Measurements from ENCODE around the gene HACL1. TPM values are rescaled to one million over a fixed set of nuclear protein-coding genes. Genes with fewer than 3 reads are reported as not detected.
"Not testable (repeated sequence)": the region's sequence is repeated elsewhere in the genome, so short reads cannot be mapped to it uniquely, and the experiment has no call there.

HACL1 gene
- polyA plus RNA-seq, 3 donors: 19.9 to 26.4 (median 24.9) TPM

DNA sequence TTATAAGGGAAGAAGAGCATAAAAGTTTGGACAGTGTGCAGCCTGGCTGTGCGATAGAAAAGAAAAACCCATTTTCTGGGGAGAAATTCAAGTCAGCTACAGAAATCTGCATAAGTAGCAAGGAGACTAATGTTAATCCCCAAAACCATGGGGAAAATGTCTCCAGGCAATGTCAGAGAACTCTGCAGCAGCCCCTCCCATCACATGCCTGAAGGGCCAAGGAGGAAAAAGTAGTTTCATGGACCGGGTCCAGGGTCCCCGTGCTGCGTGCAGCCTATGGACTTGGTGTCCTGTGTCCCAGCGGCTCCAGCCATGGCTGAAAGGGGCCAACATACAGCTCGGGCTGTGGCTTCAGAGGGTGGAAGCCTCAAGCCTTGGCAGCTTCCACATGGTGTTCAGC lies 51.5 kb downstream of the HACL1 start:
- no peak for DNase-seq (ENCODE audit: extremely low read depth in 1 of 11, low read depth in 9 of 11, low spot score in 4 of 11)

- DNase-seq (ENCODE audit: extremely low read depth in 1 of 11, low read depth in 9 of 11, low spot score in 4 of 11): no peak
Observed at GRCh38 chr3:15542614-15543013, 58.8 kb downstream of the HACL1 start.

DNA sequence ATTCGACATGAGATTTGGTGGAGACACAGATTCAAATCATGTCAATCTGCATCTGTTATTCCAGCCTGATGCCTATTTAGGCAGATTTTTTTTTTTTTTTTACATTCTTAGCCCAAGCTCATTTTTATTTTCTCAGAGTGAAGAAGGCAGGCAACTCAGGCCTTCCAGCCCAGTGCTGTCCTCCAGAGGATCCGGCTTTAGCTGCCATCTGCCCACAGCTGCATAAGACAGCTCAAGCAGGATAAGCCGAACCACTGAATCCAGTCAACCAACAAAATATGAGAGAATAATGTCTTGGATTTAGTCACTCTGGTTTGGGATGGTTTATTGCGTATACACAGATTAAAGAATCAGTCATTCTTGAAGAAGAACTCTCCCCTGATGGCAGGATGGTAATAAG lies 60.0 kb downstream of the HACL1 start:
- no peak for DNase-seq (ENCODE audit: extremely low read depth in 1 of 11, low read depth in 9 of 11, low spot score in 4 of 11)

DNA sequence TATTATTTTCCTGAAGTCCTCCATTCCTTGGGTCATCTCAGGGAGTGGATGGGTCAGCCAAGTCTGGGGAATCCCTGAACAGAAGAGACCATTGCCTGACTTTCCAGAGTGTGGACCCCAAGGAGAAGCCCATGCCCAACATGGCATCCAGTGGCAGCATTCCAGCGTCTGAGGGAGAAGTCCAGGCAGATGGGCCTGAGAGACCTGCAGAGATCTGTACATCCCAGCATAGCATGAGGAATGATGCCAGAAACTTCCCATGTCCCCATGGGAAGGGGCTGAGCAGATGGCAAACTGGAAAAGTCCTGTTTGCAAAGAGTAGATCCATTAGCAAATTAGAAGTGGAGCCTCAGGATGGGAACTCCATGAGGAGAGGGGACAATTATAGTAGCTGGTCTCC lies 62.3 kb downstream of the HACL1 start:
- DNase-seq (ENCODE audit: extremely low read depth in 1 of 11, low read depth in 9 of 11, low spot score in 4 of 11): no peak

DNA sequence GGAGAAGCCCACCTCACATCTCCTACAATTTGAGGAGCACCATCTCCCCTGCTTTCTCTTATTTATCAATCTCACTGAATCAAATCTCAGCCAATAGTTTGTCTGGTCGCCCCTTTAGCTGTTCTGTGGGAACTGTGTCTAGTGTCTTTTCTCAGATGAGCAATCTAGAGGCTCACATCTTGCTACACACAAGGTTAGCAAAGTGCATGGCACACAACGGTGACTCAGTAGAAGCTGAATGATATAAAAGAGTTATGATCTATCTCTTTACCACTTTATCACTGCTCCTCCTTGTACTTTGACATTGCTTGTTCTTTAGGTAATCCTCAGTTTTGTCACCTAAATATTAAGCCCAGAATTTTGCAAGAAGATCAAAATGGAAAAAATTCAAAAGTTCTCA lies 63.0 kb downstream of the HACL1 start:
- no peak for DNase-seq (ENCODE audit: extremely low read depth in 1 of 11, low read depth in 9 of 11, low spot score in 4 of 11)

DNA sequence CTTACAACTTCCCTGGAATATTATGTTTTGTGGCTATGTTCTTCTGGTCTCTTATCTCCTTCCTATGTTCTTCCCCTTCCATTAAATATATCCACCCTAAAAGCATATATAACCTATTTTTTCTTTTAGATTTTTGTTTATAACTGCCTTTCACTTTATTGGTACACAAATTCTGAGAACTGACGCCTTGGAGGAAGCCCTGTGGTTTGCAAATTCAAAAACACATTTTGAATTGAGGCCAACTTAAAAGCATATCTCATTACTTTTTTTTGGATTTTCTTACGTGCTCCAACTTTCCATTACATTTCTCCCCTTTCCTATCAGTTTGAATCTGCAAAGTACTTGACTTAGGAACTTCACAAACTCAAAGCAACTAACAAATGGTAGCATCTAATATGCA lies 64.5 kb downstream of the HACL1 start:
- DNase-seq (ENCODE audit: extremely low read depth in 1 of 11, low read depth in 9 of 11, low spot score in 4 of 11): no peak

DNA sequence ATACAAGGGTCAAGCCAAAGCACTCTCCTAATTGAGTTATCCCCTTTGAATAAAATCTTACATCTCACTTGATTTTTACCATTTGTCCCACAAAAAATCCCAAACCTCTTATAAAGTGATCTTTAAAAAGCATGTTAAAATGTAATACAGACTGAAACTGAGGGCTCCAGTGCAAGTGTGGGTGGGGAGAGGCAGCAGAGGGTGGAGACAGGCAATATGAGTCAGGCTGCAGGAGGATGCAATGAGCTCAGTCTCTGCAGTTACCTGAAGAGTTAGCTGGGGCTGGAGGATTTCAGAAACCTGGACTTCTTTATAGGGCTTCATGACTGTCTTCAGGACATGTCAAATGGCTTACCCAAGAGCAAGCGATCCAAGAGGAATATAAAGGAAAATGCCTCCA lies 65.6 kb downstream of the HACL1 start:
- no peak for DNase-seq (ENCODE audit: extremely low read depth in 1 of 11, low read depth in 9 of 11, low spot score in 4 of 11)

DNA sequence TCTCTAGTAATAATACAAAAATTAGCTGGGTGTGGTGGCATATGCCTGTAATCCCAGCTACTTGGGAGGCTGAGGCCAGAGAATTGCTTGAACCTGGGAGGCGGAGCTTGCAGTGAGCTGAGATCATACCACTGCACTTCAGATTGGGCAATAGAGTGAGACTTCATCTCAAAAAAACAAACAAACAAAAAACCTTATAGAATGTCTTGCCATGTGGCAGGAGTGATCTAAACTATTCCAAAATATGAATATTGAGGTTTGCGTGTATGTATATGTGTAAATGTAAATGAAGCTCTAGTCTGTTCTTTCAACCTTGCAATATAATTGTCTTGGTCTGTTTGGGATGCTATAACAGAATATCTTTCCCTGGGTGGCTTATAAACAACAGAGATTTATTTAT lies 68.8 kb downstream of the HACL1 start:
- not testable (repeated sequence) for DNase-seq (ENCODE audit: extremely low read depth in 1 of 11, low read depth in 9 of 11, low spot score in 4 of 11)

DNA sequence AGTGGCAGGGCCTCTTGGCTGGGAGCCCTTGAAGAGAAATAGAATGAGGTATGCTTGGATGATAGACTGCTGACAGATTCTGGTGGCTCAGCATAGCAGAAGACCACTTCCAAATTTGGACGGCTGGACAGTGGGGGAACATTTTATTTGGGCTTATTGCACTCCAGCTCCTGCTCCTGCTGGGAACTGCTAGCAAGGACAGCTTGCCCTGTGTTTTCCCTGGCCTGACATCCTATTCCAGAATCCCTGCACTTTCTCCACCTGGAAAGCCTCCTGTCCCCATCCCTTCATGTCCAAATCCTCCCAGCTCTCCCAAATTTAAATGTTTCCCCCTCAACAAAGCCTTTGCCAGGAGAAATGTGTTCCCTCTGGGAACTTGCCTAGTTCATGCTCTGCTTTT lies 70.0 kb downstream of the HACL1 start:
- DNase-seq (ENCODE audit: extremely low read depth in 1 of 11, low read depth in 9 of 11, low spot score in 4 of 11): no peak

DNA sequence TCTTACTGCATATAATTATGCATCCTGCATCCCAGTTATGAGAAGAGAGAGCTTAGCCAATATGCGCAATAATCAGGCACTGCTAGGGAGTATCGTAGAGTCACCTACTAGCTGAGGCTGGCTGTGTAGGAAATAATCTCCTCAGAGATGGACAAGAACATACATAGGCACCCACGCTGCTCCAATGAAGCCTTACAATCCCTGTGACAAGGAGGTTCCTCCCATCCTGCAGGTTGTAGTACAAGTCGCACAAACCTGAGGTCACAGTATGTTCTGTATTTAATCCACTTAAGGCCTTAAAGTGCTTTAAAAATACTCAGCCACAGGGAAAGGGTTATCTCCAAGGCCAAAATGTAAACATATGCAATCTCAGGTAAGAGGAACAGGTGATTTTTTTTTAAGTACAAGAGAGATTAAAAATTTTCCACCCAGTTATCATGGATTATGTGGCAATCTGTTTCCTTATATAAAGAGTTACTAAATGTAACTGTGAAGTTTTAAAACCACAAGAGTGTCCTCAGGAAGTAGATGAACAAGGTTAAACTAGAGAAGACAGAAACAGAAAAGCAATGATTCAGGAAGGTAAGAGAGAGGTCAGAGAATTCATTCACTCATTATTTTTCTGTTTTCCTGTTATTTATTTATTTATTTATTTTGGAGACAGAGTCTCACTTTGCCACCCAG lies 72.4 kb downstream of the HACL1 start:
- no peak for DNase-seq (ENCODE audit: extremely low read depth in 1 of 11, low read depth in 9 of 11, low spot score in 4 of 11)

- DNase-seq (ENCODE audit: extremely low read depth in 1 of 11, low read depth in 9 of 11, low spot score in 4 of 11): no peak
Observed at GRCh38 chr3:15527031-15527459, 74.3 kb downstream of the HACL1 start.

GRCh38 chr3:15525790-15526189 lies 75.6 kb downstream of the HACL1 start:
- no peak for DNase-seq (ENCODE audit: extremely low read depth in 1 of 11, low read depth in 9 of 11, low spot score in 4 of 11)

DNA sequence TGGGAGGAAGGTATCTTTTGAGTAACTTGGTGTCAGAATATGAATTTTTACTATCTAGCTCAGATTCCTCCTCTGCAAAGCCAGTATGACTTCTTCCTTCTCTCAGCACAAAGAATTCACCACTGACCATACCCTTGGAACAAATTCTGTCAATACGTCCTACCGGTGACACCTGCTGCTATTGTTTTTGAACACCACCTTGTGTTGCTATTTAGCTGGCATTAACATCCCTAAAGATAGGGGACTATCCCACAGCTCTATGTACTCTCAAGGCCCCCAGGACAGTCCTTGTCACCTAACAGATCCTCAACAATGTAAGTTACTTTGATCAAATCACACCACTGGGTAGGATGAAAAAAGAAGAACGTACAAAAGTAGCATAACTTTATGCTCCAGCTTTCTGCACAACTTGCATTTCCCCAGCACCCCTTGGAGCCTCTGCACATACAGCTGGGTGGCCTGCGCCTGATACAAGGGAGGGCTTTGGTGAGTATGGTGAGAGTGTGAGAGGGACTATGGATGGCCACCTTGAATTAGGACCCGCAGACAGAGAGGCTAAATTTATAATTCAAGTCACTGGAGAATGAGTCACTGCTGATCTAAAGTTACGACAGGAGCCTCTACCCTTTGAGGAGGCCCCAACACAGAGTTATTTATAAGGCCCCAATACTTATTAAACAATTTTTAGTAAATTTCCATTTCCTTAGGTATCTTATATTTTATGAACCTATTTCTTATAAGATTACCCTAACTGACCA lies 77.5 kb downstream of the HACL1 start:
- DNase-seq (ENCODE audit: extremely low read depth in 1 of 11, low read depth in 9 of 11, low spot score in 4 of 11): no peak

DNA sequence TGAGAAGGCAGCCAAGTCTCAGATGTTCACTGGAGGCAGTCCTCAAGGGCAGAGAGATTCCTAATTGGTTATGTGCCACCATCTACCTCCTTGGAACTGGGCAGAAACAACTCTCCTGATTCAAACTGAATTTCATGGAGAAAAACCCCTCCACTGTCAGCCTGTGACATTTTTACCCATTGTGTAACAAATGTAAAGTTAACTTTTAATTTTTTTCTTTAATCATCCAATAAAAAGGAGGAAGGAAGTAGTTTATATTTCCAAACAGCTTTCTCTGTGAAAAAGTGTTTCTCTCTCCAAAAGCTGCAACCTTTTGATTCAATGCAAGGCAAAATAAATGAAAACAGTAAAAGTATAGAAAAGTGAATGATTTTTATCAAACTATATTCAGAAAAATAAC lies 79.4 kb downstream of the HACL1 start:
- DNase-seq (ENCODE audit: extremely low read depth in 1 of 11, low read depth in 9 of 11, low spot score in 4 of 11): no peak

- DNase-seq (ENCODE audit: extremely low read depth in 1 of 11, low read depth in 9 of 11, low spot score in 4 of 11): no peak
Observed at GRCh38 chr3:15521573-15521965, 79.8 kb downstream of the HACL1 start, which contains the start of gene COLQ. TSS of gene COLQ (minus strand) at chr3:15521706. CDS start at chr3:15521625, 81 bp downstream.

DNA sequence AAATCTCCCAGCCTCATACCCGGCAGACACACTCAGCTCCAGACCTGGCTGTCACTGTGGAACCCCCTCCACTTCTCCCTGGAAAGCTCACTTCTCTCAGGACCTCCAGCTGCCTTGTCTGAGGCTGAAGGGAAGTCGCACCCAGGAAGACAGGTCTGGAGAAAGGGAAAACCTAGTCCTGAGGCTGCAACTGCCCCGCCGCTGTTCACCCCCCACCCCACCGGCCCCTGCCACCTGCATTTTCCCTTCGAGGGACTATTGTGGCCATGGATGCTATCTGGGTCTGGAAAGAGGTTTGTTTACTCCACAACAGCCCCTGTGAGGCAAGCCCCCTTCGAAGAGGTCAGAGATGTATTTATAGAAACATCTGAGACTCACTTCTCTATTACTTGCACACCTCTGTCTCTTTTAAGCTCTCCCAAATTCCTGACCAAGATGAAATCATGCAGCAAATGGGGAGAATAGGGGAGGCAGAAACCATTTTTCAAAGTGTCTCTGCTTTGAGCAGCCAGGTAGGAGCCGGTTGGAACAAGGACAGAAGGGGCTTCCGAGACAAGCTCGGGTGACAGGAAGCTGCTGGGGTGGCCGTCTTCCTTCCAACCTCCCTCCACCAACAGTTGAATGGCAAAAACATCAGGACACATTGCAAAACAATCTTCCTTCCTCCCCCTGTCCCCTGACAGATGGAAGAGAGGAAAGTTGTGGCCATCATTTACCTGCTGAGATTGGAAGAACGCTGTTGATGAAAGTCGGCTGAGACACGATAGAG lies 80.4 kb downstream of the HACL1 start:
- DNase-seq (ENCODE audit: extremely low read depth in 1 of 11, low read depth in 9 of 11, low spot score in 4 of 11): no peak

- DNase-seq (ENCODE audit: extremely low read depth in 1 of 11, low read depth in 9 of 11, low spot score in 4 of 11): no peak
Observed at GRCh38 chr3:15520185-15520584, 81.2 kb downstream of the HACL1 start.

DNA sequence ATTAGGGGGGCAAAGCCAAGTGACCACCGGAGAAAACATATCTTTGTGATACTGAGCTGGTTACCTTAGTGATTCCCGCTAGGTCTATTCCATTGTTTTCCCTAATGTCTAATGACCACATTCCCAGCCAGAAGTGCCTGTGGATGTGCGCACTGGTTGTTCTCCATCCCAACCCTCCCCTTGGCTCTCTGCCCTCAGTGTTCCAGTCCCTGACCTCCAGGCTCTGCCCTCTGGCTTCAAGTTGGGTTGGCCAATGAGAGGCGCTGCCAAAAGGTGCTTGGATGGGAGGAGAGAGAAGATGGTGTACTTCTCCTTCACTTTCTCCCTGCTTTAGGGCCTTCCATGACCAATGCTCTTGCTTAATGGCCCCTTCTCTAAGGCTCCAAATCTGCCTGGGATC lies 82.3 kb downstream of the HACL1 start:
- DNase-seq (ENCODE audit: extremely low read depth in 1 of 11, low read depth in 9 of 11, low spot score in 4 of 11): no peak

DNA sequence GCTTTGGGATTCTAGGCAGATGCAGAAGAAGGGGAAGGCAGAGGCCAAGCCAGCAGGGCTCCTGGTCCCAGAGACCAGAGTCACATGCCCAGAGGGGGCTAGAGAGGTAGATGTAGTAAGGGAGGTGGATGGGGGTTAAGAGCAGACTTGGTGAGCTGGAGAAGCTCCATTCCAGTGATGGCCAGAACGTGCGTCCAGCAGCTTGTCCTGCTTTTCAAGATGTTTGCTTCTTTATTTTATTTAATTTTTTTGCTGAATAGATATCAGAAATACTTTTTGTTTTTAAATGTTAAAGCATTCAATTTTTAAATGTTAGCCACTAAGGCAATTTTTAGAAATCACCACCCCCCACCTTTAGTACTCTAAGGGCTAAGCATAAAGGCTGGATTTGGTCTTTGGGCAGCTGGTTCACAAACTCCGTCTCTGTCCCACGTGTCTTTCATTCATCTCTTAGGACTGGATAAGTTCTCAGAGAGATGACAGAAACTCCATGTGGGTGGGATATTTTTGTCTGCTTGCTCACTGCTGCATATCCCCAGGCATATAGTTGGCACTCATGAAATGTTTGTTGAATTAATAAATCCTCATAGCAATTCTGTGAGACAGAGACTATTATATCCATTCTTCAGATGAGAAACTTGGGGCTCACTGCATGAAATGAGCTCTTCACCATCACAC lies 86.6 kb downstream of the HACL1 start:
- no peak for DNase-seq (ENCODE audit: extremely low read depth in 1 of 11, low read depth in 9 of 11, low spot score in 4 of 11)

Measured in renal cortex interstitium (tissue), 11 donors.